ENCODE measurements around the gene MARK2. TPM values are rescaled to one million over a fixed set of nuclear protein-coding genes. Genes with fewer than 3 reads are reported as not detected.

The MARK2 gene
- total RNA-seq, 1 donor from 2014 or later = 26.2 TPM

DNA sequence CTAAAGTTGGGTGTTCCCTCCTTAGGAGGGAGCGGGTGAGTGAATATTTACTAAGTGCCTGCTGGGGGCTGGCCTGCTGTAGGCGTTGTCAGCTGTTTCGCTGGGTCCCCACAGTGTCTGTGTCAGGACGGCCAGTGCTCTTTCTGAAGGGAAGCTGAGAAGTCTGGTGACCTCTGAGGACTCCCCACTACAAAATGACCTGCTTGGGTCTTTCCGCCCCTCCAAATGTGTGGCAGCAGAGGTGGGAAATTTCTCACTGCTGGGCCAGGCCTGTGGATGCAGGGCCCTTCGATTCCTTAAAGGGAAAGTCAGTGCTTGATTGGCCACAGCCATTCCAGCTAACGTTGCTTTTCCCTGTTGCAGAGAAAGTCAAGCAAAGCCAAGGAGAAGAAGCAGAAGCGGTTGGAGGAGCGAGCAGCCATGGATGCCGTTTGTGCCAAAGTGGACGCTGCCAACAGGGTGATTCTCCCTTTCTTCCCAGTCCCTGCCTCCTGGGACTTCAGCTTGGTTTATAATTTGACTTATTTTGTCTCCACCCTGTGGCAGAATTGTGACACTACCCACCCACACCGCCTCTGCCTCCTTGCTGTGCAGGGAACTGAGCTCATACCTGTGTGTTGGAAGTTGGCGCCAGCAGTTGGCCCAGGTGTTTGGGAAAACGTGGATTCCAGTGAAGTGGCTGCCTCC, 106.7 kb downstream of the MARK2 start:
- no peak overlapping the region for H3K4me3 Mint-ChIP-seq (ENCODE audit: unreplicated experiment)
- no peaks in the 10 kb centered on the region for H3K27me3 Mint-ChIP-seq (ENCODE audit: low read depth)
- H3K36me3 Mint-ChIP-seq (ENCODE audit: low read depth) = peaks cover 1% of the 10 kb centered on the region
- peaks cover 11% of the 10 kb centered on the region for H3K4me1 Mint-ChIP-seq (ENCODE audit: low read depth)
- DNase-seq (ENCODE audit: low spot score) = no peak
- H3K9me3 Mint-ChIP-seq (ENCODE audit: low read depth) = no peaks in the 10 kb centered on the region
- peak; percentile 93 for TF ChIP-seq CTCF (IDR thresholded peaks at IDR 0.05)
- peak overlapping the region; percentile 70 for H3K27ac Mint-ChIP-seq (ENCODE audit: unreplicated experiment)

GRCh38 chr11:63951779-63952536, 113.0 kb downstream of the MARK2 start:
- no peaks in the 10 kb centered on the region for H3K27me3 Mint-ChIP-seq (ENCODE audit: low read depth)
- no peak overlapping the region for H3K27ac Mint-ChIP-seq (ENCODE audit: unreplicated experiment)
- DNase-seq (ENCODE audit: low spot score) = no peak
- no peaks in the 10 kb centered on the region for H3K9me3 Mint-ChIP-seq (ENCODE audit: low read depth)
- no peaks in the 10 kb centered on the region for H3K4me1 Mint-ChIP-seq (ENCODE audit: low read depth)
- peaks cover 25% of the 10 kb centered on the region for H3K36me3 Mint-ChIP-seq (ENCODE audit: low read depth)
- TF ChIP-seq CTCF (IDR thresholded peaks at IDR 0.05) = no peak
- H3K4me3 Mint-ChIP-seq (ENCODE audit: unreplicated experiment) = no peak overlapping the region

GRCh38 chr11:63952570-63952969, 113.7 kb downstream of the MARK2 start:
- Mint-ChIP-seq H3K4me1 (ENCODE audit: low read depth) (no peaks in the 10 kb centered on the region), H3K9me3 (ENCODE audit: low read depth) (no peaks in the 10 kb centered on the region), H3K36me3 (ENCODE audit: low read depth) (peaks cover 25% of the 10 kb centered on the region), H3K27ac (ENCODE audit: unreplicated experiment) (no peak overlapping the region), H3K4me3 (ENCODE audit: unreplicated experiment) (no peak overlapping the region), H3K27me3 (ENCODE audit: low read depth) (no peaks in the 10 kb centered on the region)
- no peak for TF ChIP-seq CTCF (IDR thresholded peaks at IDR 0.05)
- no peak for DNase-seq (ENCODE audit: low spot score)

GRCh38 chr11:63958008-63958407, 119.1 kb downstream of the MARK2 start:
- Mint-ChIP-seq H3K9me3 (ENCODE audit: low read depth) (no peaks in the 10 kb centered on the region), H3K4me3 (ENCODE audit: unreplicated experiment) (no peak overlapping the region), H3K36me3 (ENCODE audit: low read depth) (peaks cover 19% of the 10 kb centered on the region), H3K4me1 (ENCODE audit: low read depth) (no peaks in the 10 kb centered on the region), H3K27me3 (ENCODE audit: low read depth) (no peaks in the 10 kb centered on the region), H3K27ac (ENCODE audit: unreplicated experiment) (no peak overlapping the region)
- TF ChIP-seq CTCF (IDR thresholded peaks at IDR 0.05) = no peak
- DNase-seq (ENCODE audit: low spot score) = no peak

Other genes starting within 250 kb of the MARK2 start
- 9.3 to 22.0 TPM (median 21.2 TPM) in 3 replicates for gene PLAAT3, start 224.7 kb upstream of the MARK2 start, total RNA-seq
- 111 to 137 TPM (median 136 TPM) in 3 replicates for gene ATL3, start 167.7 kb upstream of the MARK2 start, total RNA-seq
- gene RTN3, start 157.6 kb upstream of the MARK2 start, total RNA-seq = 88.0 to 88.5 TPM (median 88.5 TPM) in 3 replicates
- gene ZFTA, start 70.3 kb upstream of the MARK2 start, total RNA-seq = 28.6 to 34.6 TPM (median 34.2 TPM) in 3 replicates
- gene SPINDOC, start 25.7 kb upstream of the MARK2 start, total RNA-seq = 25.4 to 36.0 TPM (median 32.2 TPM) in 3 replicates
- 1.3 to 3.8 TPM (median 2.7 TPM) in 3 replicates for gene RCOR2, start 78.1 kb downstream of the MARK2 start, total RNA-seq
- 17.7 to 28.0 TPM (median 20.8 TPM) in 3 replicates for gene NAA40, start 99.9 kb downstream of the MARK2 start, total RNA-seq
- gene COX8A, start 135.5 kb downstream of the MARK2 start, total RNA-seq = 220 to 245 TPM (median 240 TPM) in 3 replicates
- gene OTUB1, start 147.3 kb downstream of the MARK2 start, total RNA-seq = 51.6 to 58.6 TPM (median 52.2 TPM) in 3 replicates
- gene FLRT1, start 196.8 kb downstream of the MARK2 start, total RNA-seq = 0.12 to 0.31 TPM (median 0.22 TPM) in 3 replicates

Data from chondrocyte (in vitro differentiated cells).